Fibroblast of peridontal ligament (primary cell): Measurements from ENCODE around the gene TEX19.
A peak's percentile ranks its signal among the peaks of the same experiment; 100 is the strongest.

Experiments used
- DNase-seq: peaks from one replicate; pipeline ENCODE4 v3.0.0-alpha.2; 2010; ENCODE audit errors: extremely low read depth

Gene TEX19

DNA sequence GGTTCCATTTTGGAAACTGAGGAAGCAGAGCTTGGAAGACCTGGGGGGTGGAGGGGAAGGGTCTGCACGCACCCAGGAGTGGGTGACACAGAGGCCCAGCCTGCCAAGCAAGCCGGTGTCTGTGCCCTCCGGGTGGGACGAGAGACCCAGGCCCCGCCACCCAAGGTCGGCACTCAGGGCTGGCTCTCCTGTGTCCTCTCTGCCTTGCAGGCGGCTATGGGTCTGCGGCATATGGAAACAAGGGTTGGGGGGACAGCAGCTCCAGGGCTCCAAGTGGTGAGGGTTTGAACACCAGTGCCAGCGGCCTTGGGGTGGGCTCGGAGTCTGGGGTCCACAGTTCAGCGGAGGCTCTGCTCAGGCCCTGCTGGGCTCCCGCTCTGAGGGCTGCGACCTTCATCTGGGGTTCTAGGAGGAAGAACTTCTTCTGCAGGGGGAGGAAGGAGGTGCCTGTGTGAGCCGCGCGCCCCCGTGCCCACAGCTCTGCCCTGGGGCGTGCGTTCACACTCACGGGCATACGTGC is 37.0 kb upstream of the TEX19 start:
- no peak for DNase-seq

DNA sequence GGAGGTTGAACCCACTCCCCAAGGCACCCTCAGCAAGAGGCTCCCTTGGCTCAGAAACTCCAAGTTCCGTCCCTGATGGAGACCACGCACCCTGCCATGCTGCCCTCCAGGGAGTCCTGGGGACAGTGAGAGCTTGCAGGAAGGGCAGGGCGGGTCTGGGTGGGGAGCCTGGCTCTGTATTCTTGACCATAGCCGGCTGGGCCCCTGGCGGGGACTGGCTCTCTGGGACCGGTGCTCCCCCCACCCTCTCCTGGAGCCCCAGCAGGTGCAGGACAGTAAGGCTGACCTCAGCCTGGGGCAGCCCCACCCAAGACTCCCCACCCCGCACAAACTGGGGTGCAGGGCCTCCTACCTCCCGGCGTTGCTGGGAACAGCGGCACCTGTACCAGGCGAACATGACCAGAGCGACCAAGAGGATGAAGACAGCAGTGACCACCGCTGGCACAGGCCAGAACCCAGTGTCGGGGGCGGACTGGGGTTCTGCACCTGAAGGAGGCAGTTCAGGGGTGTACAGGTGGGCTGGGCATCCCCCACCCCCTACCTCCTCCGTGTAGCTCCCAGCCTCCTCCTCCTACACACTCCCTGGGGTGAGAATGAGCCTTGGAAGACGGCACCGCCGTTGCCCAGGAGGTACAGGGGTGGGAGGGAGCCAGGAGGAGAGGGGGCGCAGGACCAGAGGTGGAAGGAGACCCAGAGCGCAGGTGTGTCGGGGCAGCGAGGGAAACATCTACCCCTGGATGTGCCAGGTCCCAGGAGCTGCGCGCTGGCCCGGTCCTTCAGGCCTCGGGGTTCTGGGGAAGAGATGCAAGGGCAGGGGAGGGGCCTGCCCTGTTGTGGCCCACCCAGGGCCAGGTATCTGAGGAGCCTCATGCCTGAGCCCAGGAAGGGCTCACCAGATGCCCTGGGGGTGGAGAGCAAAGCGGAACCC is 36.3 kb upstream of the TEX19 start:
- no peak for DNase-seq

DNA sequence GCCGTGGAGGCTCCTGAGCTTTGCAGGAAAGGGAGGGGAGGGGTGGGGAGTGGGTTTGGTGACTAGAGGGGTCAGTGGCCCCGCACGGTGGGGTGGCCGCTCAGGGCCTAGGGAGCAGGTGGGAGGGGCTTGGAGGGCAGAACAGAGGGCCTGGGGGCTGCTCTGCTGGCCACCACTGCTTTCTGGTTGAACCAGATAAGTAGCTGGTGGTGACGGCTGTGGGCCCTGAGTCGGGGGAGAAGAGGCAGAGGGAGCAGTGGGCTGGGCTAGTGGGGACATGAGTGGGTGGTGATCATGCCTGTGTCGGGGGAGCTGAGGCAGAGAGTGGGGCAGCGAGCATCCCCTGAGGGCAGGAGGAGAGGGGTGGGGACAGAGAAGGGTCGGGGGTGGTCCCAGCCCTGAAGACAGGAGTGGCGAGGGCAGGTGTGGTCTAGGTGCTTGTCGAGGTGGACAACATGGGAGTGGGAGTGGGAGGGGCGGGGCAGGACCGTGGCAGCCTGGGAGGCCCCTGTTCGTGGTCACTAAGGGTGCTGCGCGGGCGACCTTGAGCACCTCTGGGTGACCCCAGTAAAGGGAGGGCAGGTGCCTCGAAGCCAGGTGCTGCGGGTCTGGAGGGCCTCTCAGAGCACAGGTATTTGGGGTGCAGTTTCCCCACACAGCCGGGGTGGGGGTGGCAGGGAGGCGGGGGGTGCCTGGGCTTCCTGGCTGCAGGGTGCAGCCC is 35.4 kb upstream of the TEX19 start:
- no peak for DNase-seq

DNA sequence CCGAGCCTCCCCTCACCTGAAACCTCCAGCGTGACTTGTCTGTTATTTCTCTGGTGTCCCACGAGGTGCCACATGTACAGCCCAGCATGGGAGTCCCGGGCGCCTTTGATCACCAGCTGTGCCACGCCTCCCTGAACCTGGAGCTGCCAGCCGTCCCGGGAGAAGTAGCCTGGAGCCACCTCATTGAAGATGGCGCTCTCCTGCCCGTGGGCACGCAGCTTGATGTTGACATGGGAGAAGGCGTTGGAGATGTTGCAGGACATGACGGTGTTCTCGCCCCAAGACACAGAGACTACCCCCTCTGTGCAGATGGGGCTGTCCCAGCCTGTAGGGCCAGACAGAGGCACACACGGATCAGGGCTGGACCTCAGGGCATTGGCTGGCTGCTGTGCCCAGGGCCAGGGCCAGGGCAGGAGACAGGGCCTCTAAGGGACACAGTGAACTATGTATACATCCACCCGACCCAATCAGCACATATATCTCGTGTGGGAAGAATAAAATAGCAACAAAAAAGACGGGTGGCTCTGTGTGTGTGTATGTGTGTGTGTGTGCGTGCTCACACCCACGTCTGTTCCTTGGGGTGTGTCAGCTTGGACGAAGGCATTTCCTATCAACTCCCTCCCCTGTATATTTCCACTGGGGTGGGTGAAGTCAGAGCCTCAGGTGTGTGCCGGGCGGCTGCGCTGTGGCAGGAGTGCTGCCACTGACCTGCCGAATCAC is 34.3 kb upstream of the TEX19 start:
- no peak for DNase-seq

DNA sequence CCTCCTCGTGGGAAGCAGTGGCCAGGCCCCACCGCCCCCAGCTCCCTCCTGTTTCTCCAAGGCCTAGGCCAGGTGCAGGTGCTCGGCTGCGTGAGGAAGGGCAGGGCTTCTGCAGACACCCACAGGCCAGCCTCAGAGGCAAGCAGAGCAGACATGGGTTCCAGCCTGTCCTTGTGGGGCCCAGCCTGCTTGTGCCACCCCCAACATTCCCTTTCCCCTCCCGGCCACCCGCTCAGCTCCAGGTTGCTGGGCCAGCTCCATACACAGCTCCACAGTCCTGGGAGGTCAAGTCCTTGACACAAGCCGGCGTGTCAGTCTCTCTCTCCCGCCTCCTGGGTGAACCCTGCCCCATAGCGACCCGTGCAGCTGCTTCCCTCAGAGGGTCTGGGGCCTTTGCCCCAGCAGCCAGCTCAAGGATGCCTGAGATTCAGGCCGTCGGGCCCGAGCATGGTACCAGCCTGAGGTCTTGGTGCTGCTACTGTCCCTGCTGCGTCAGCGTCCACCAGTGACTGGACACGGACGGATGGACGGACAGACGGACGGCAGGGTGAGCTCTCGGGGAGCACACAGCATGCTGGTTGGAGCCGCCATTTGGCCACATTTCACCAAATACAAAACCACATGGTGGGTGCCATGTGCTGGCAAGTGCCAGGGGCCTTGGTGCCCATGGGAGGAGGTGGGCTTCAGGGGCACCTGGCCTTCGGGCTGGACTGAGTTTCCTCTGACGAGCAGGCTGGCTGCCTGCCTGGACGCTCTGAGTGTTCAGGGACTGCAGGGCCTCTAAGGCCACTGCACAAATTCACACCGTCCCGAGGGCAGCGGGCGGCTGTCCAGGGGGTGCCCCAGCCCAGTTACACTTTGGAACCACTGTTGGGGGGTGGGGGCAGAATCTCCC is 33.5 kb upstream of the TEX19 start:
- DNase-seq: no peak

DNA sequence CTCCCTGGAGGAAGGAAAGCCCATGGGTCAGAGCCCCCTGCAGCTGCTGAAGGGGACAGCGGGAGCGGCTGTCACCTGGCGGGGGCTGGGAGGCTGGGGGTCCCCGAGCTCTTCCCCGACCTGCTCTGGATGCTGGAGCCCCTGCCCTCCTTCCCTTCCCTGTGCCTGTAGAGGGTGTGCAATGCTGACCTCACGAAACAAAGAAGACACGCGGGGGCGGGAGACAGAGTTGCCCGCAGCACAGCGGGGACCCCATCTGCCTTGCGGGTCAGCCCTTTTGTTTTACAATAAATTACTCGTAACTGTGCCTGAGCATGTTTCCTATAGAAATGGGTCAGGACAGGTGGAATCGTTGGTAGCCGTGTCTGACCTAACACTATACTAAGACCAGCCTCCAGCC is 31.8 kb upstream of the TEX19 start:
- no peak for DNase-seq

DNA sequence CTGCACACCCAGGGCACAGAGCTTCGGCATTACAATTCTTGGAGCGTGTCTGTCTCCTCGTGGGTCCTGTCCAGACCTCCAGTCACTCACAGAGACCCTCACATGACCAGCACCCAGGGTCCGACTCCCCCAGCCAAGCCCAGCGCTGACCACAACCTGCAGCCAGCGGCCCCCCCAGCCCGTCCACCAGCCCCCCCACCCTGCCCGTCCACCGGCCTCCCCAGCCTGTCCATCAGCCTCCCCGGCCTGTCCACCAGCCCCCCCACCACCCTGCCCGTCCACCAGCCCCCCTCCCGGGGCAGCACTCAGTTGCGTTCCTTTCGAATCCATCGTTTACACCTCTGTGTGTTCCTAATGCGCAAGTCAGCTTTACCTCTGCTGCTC is 31.3 kb upstream of the TEX19 start:
- no peak for DNase-seq

DNA sequence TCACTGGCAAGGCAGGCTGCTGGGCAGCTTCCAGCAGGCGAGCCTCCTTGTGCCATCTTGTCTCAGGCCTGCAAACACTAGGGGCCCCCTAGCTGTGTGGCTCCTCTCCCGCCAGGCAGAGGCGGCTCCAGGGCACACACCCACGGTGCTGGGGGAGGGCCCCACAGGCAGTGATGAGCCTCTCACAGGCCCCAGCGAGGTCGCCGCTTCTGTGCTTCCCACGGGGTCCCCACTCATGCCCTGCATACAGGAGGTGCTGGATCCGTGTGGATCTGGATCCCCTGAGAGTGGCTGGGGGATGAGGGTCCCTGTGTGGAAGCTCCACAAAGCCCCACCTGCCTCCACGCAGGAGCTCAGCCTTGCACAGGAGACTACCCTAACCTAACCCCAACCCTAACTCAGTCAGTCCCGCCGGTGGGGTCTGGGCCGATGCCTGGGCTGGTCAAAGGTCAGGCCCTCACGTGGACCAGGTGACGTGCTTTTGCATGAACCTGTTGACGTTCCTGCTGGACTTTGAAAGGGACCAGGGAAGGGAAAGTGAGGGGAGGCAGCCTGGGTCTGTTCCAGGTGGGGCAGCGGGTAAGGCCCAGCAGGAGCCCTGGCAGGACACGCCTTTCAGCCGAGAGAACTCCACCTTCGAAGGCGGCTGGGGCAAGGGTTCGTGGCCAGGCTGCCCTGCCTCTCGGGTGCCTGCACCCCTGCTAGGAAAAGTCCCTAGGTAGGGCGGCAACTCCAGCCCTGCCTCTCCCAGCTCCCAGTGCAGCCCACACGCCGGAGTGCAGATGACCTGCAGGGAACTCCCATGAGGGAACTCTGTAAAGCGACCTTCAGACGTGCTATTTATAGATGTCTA is 30.7 kb upstream of the TEX19 start:
- DNase-seq: no peak

DNA sequence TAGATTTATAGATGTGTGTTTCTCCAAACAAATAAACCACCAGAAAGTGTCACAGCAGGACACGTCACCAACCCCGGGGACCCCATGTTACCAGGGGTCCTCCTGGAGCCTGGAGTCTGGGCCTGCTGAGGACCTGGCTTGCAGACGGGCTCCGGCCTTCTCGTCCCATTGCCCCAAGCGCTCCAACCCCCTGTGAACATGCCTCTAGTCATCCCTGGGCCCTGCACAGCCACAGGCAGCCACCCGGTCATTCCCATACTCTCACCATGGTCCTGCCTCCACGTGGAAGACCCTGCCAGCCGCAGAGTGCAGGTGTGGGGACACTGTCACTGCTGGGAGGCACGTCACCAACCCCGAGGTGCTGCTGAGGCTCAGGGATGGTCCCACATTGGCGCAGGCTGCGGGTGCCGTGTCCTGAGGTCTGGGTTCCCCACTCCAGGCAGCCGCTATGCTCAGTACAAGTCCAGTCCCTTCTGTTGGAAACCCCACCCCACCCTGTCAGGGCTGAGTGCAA is 30.0 kb upstream of the TEX19 start:
- no peak for DNase-seq

DNA sequence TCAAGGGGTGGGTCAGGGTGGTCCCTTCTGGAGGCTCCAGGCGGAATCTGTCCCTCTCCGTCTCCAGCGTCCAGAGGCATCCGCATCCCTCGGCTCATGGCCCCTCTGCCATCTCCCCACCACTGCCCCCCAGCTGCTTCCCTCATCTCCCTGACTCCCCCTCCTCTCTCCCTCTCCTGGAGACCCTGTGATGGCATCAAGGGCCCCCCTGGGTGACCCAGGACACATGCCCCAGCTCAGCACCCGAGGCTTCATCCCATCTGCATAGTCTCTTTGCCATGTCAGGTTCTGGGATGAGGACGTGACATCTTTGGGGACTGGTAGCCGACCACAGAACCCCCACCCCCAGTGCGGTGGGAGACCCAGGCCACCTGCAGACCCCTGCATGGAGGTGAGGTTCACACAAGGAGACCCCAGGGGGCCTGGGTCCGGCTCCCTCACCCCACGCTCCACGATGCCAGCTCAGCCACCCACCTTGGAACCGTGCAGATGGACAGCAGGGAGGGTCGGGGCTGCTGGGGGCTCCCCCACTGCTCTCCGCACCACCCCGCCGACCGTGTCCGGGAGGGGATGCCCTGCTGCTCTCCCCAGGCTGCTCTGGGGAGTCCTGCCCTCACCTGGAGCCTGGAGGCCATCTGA is 29.2 kb upstream of the TEX19 start:
- DNase-seq: no peak

DNA sequence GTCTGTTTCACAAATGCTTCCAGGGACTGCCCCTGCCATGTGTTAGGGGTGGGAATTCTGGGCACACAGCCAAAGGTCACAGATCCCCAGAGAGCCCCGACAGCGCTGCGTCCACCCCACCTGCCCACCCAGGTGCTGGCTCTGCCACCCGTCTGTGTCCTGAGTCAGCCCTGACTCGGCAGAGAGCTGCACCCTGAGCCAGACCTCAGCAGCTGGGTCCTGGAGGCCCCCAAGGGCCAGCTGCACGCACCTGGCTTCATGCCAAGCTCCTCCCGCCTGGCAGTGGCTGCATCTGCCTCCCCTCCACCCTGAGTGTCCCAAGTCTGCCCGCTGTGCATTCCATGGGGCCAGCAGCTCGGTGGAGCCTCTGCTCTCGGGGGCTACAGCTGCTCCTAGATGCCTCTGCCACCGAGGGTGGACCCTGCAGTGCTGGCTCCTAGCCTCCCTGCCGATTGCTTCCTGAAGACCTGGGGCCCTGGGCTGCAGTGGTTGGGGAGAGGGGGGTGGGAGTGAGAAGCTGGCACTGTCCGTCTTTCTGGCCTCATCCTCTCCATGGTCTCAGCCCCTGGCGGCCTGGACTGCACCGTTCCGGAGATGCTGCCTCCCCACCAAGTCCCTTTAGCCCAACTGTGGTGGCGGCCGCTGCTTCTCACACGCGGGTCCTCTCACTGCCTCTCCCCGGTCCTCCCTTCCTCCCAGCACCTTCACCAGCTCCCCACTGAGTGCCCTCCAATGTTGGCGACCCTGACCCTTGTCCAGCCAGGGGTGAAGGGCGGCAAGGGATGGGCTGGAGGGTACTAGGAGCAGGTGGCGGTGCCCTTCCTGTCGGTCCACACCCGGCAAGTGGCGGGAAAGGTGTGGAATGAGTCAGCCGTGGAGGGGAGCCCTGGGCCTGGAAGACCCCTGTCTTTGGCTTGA is 28.5 kb upstream of the TEX19 start:
- DNase-seq: peak; percentile 34

DNA sequence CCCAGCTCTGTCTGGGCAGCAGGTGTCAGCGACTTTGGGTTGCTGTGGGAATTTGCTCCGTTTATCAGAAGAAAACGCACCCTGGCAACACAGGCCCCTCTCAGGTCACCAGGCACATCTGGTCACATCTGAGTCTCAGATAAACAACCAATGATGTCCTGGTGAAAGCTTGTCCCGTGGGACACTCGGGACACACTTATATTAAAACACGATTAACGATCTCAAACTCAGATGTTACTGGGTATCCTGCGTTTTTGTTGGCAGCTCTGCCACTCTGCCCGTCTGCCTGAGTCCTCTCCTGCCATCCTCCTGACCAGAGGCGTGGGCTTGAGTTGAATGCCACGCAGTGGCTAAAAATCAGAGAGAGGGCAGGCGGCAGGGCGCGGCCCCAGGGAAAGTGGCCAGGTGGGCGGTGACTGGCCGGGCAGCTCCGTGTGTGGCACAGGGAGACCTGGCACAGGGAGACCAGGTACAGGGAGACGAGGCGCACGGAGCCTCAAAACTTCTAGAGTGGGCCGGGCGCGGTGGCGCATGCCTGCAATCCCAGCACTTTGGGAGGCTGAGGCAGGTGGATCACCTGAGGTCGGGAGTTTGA is 27.6 kb upstream of the TEX19 start:
- no peak for DNase-seq

DNA sequence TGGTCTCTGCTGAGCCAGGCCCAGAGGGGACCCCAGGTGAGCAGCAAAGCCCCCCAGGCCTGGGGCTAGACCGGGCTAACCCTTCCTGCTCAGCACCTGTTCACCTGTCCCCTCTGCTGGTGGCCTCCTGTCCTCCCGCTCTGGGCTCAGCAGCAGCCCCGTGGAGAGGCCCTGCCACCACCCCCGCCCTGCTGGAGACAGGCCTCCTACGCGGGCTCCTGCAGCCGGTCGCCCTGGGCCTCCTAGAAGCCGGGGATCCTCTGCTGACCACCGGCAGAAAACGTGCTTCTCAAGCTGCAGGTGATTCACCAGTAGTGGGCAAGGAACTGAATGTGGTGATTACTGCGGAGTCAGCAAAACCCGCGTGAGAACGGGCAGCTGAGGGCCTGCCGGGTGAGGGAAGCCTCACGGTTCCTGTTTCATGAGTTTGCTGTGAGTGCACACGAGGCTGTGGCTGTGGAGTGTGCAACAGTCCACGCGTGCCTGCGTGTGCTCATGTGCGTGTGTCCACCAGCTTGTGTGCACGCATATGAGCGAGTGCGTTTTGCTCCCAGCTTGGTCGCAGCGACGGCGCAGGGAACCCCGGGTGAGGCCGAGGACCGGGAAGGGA is 26.3 kb upstream of the TEX19 start:
- peak; percentile 57 for DNase-seq

DNA sequence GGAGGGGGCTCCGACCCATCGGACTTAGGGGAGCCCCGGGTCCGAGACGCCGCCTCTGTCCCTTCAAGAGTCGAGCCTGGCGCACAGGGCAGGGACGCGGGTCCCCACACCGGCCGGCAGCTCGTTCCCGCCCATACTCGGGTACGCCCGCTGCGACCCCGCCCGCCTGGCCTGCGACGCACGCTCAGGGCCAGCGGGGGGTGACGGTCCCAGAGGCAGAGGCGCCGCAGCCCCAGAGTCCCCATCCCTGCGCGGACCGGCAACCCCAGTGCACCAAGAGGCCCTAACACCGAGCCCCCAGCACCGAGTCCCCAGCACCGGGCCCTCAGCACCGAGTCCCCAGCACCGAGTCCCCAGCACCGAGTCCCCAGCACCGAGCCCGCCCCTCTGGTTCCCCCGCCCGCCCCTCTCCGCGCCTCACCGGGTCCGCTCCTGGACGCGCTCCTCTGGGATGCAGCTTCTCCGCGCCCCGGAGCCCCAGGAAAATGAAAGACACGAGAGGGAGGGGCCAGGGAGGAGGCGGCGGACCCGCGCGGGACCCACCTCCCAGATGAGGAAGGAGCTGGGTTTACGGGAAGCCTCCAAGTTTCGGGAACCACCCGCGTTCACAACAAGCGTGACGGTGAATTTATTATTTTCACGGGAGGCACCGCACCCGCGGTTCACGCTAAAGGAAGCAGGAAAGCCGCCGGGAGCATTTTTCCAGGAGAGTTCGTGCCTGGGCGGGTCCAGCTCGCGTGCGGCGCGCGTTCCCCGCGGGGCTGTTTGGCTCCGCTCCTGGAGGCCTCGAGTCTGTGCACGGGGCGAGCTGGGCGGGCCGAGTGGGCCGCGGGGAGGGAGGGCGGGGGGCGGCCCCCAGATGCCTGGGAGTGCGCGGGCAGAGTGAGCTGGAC is 25.5 kb upstream of the TEX19 start, which contains the start of gene SECTM1:
SECTM1 (minus strand) TSS at position 488 of the 893 bp plus-strand sequence. CDS start 6,526 bp downstream, outside the sequence.
- DNase-seq: peak; percentile 65

DNA sequence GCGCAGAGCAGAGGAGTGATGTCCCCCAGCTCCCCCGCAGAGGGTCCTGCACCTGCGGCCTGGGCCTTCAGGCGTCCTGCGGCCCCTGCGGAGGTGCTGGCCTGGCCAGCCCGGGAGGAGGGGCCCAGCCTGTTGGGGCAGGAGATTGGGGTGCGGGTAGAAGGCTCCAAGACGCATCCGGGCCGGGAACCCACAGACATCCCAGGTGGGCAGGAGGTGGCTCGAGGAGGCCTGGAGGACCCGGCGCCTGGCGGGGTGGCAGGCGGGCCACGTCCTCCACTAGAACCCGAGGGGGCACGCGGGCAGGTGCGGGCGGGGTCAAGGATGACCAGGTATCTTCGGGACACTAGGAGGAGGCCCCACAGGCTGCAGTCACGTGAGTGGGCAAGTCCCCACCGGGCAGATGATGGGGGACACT is 24.8 kb upstream of the TEX19 start:
- no peak for DNase-seq

DNA sequence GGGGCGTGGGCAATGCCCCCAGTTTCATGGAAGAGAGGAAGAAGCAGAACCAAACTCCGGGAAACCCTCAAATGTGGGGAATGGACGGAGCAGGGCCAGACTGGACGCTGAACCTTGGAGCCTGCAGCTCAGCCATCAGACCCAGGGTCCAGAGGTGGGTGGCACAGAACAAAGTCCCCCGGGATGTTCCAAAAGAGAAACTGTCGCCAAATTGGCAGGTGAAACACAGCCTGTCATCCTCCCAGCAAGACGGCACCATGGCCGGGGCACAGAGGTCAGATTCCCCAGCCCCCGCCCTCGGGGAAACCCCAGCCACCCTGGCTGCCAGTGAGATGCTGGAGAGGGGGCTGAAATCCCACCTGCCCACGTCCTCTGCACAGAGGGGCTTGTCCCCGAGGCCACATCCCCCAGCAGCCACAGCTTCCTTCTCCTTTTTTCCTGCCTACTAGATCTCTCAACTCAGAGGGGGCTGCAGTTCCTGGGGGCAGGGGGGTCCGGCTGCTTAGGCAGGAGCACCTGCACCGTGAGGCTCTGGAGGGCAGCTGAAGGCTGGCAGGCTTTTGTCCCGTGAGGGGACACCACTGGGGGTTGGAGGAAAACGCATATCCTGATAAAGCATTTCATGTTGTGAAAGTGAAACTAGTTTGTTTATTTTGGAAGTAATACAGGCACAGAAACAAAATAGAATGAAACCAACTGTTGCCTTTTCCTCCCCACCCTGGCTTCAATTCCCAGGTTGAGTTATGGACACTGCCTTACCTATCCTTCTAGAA is 24.2 kb upstream of the TEX19 start:
- peak; percentile 41 for DNase-seq
